HG03159 (cell line): ENCODE data around the gene OXSR1.

ENCODE experiments used
- ATAC-seq: cut with Tn5 transposase; IDR thresholded peaks from one replicate; pipeline ENCODE4 v1.9.1; 2021; ENCODE audit warnings: mild to moderate bottlenecking, moderate library complexity; ENCODE audit not compliant: unreplicated experiment

The OXSR1 gene

DNA sequence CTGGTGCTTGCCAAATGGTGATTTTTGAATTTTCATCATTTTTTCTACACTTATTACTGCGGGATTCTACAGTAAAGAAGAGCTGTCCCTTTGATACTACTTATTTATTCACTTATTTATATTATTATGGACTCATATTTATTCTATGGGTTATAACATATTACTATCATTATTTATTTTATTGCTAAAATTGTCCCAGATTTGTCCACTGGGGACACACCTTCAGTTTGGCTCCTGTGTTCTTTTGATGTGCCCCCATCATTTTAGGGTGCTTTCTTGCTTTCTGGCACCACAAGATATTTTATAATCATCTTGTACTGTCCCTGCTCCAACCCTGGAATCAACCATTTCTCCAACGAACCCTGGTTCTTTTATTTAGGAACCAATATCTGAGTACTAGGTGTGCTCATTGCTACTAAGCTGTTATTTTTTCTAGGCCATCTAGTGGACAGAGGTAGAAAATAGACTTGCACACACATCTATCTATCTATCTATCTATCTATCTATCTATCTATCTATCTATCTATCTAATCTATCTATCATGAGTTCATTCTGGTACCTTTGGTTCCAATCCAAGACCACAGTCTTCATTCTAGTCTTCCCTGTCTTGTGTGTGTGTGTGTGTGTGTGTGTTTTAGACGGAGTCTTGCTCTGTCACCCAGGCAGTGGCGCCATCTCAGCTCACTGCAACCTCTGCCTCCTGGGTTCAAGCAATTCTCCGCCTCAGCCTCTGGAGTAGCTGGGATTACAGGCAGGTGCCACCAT is 132.8 kb downstream of the OXSR1 start:
- no peak for ATAC-seq
